Lower lobe of right lung (tissue), 2 donors: Measurements from ENCODE around the gene SLC12A1. TPM values are rescaled to one million over a fixed set of nuclear protein-coding genes. Genes with fewer than 3 reads are reported as not detected.
A peak's percentile ranks its signal among the peaks of the same experiment; 100 is the strongest.
"Not testable (repeated sequence)": the region's sequence is repeated elsewhere in the genome, so short reads cannot be mapped to it uniquely, and the experiment has no call there.

ENCODE experiments used
- ATAC-seq, 2 donors: fragments of 200-7000 bp; cut with Tn5 transposase; one replicate each; pipeline ENCODE4 v1.9.1; 2020 to 2022; ENCODE audit warnings: mild to moderate bottlenecking in 2 of 2, moderate library complexity in 2 of 2
- DNase-seq: peaks from one replicate; pipeline ENCODE4 v3.0.0-alpha.2; 2020
- H3K27ac ChIP-seq: fragments of 200-600 bp; one replicate; pipeline ENCODE4 v1.8.0; 2022
- H3K27me3 ChIP-seq: fragments of 200-600 bp; one replicate; pipeline ENCODE4 v1.8.0; 2022; ENCODE audit warnings: low read depth
- H3K36me3 ChIP-seq: fragments of 200-600 bp; one replicate; pipeline ENCODE4 v1.8.0; 2022; ENCODE audit warnings: mild to moderate bottlenecking
- H3K4me1 ChIP-seq: fragments of 200-600 bp; one replicate; pipeline ENCODE4 v1.8.0; 2022
- H3K4me3 ChIP-seq: fragments of 200-600 bp; one replicate; pipeline ENCODE4 v1.8.0; 2022; ENCODE audit warnings: mild to moderate bottlenecking
- H3K9me3 ChIP-seq: fragments of 200-600 bp; one replicate; pipeline ENCODE4 v1.8.0; 2022
- intact Hi-C: fragments of 100-400 bp; cut with DNase I; formaldehyde crosslinking; loops from one replicate; pipeline ENCODE4 v1.11.0; 2022
- total RNA-seq: library from RNA; stranded (reverse); fragmentation: NEBNext Ultra II Directional; extraction: Animal tissue kit (Norgen Biotek cat#: 25700); gene quantifications from one replicate; pipeline ENCODE4 v1.2.1, GENCODE V29; 2021
- TF ChIP-seq, protein P1 (sequence below): fragments of 200-600 bp; IDR thresholded peaks from one replicate; pipeline ENCODE4 v1.8.0; 2022; ENCODE audit warnings: antibody characterized with exemption, mild to moderate bottlenecking
- donor health status: DM: no; HTN: yes; CAD: no; lungs with severe emphysema.

Gene SLC12A1
- total RNA-seq, 1 donor from 2014 or later: not detected

DNA sequence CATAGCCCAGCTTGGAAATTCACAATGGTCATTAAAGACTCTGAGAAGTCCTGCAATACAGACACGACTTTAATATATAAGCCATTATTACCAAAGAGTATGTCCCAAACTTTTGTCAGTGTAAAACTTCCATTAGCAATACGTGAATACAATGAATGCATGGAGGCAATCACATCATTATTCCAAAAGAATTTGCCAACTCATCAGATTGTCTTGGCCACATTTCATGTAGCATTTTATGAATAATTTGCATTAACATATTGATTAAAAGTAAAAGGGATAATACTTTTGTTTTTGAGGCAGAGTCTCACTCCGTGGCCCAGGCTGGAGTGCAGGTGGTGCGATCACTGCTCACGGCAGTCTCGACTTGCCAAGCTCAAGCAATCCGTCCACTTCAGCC is 117.2 kb downstream of the SLC12A1 start:
- Histone ChIP-seq H3K4me3 (no peak overlapping the region), H3K4me1 (no peaks in the 10 kb centered on the region), H3K27ac (no peak overlapping the region), H3K27me3 (no peaks in the 10 kb centered on the region), H3K36me3 (no peaks in the 10 kb centered on the region), H3K9me3 (no peaks in the 10 kb centered on the region)
- intact Hi-C loops: no loop called here
- TF ChIP-seq, protein P1, sequence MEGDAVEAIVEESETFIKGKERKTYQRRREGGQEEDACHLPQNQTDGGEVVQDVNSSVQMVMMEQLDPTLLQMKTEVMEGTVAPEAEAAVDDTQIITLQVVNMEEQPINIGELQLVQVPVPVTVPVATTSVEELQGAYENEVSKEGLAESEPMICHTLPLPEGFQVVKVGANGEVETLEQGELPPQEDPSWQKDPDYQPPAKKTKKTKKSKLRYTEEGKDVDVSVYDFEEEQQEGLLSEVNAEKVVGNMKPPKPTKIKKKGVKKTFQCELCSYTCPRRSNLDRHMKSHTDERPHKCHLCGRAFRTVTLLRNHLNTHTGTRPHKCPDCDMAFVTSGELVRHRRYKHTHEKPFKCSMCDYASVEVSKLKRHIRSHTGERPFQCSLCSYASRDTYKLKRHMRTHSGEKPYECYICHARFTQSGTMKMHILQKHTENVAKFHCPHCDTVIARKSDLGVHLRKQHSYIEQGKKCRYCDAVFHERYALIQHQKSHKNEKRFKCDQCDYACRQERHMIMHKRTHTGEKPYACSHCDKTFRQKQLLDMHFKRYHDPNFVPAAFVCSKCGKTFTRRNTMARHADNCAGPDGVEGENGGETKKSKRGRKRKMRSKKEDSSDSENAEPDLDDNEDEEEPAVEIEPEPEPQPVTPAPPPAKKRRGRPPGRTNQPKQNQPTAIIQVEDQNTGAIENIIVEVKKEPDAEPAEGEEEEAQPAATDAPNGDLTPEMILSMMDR: no peak
- no peak for DNase-seq
- ATAC-seq: no peak

- DNase-seq: no peak
Measured at GRCh38 chr15:48324949-48325348, 118.8 kb downstream of the SLC12A1 start.

GRCh38 chr15:48325400-48325799 is 119.3 kb downstream of the SLC12A1 start:
- Histone ChIP-seq H3K27ac (no peak overlapping the region), H3K36me3 (no peaks in the 10 kb centered on the region), H3K9me3 (no peaks in the 10 kb centered on the region), H3K4me3 (no peak overlapping the region), H3K4me1 (peaks cover 5% of the 10 kb centered on the region), H3K27me3 (no peaks in the 10 kb centered on the region)
- TF ChIP-seq, protein P1: no peak
- intact Hi-C loops: no loop called here
- DNase-seq (no peak), ATAC-seq (no peak)

More at GRCh38 chr15:48324949-48325348, 118.8 kb downstream of the SLC12A1 start:
- Histone ChIP-seq H3K4me3 (no peak overlapping the region), H3K27me3 (no peaks in the 10 kb centered on the region), H3K27ac (no peak overlapping the region), H3K4me1 (peaks cover under 1% of the 10 kb centered on the region), H3K36me3 (no peaks in the 10 kb centered on the region), H3K9me3 (no peaks in the 10 kb centered on the region)
- TF ChIP-seq, protein P1: no peak
- no peak for ATAC-seq
- intact Hi-C loops: no loop called here

GRCh38 chr15:48326180-48326579 is 120.1 kb downstream of the SLC12A1 start:
- H3K27me3 ChIP-seq, ATAC-seq, intact Hi-C loops, H3K27ac ChIP-seq, H3K4me3 ChIP-seq, H3K4me1 ChIP-seq, H3K9me3 ChIP-seq, H3K36me3 ChIP-seq, DNase-seq: not testable (repeated sequence)

GRCh38 chr15:48330105-48330785 is 124.1 kb downstream of the SLC12A1 start:
- Histone ChIP-seq H3K9me3 (no peaks in the 10 kb centered on the region), H3K27me3 (no peaks in the 10 kb centered on the region), H3K4me1 (peaks cover 15% of the 10 kb centered on the region), H3K27ac (peak overlapping the region; percentile 95), H3K36me3 (peaks cover 10% of the 10 kb centered on the region), H3K4me3 (peak overlapping the region; percentile 86)
- ATAC-seq (no peak), DNase-seq (no peak)
- TF ChIP-seq, protein P1: no peak
- intact Hi-C loops: no loop called here
